H1 (cell line): ENCODE data around the gene SPAG16. TPM values are rescaled to one million over a fixed set of nuclear protein-coding genes. Genes with fewer than 3 reads are reported as not detected.

Experiments used
- CTCF ChIP-seq, 3 experiments: IDR thresholded peaks; 1 replicate in 2 of 3; 2 replicates in 1 of 3; pipeline versions ENCODE4 v1.5.1 to v1.6.1; 2011; ENCODE audit warnings: low read length in 3 of 3, mild to moderate bottlenecking in 3 of 3, inconsistent platforms in 2 of 3, low read depth in 1 of 3, moderate library complexity in 1 of 3; ENCODE audit not compliant: insufficient read depth in 1 of 3; ENCODE audit errors: control extremely low read depth in 1 of 3
- GABPA ChIP-seq: IDR thresholded peaks from 2 replicates; pipeline ENCODE4 v1.6.1; 2011; ENCODE audit warnings: mild to moderate bottlenecking, low read length, moderate library complexity, borderline replicate concordance; ENCODE audit not compliant: insufficient read depth
- KDM1A ChIP-seq: fragments of 200-600, 300-600 bp; sonication (generic); IDR thresholded peaks from 2 replicates; pipeline ENCODE4 v1.7.1; 2016; ENCODE audit warnings: mild to moderate bottlenecking, low read length, borderline replicate concordance
- POU5F1 ChIP-seq: IDR thresholded peaks from 2 replicates; pipeline ENCODE4 v1.6.1; 2011; ENCODE audit warnings: low read depth, mild to moderate bottlenecking, low read length, moderate library complexity
- RXRA ChIP-seq: IDR thresholded peaks from 2 replicates; pipeline ENCODE4 v1.6.1; 2011; ENCODE audit warnings: low read depth, mild to moderate bottlenecking, low read length, moderate library complexity; ENCODE audit not compliant: insufficient read depth
- SP2 ChIP-seq: IDR thresholded peaks from 2 replicates; pipeline ENCODE4 v1.6.1; 2012; ENCODE audit warnings: mild to moderate bottlenecking, low read length, inconsistent platforms
- YY1 ChIP-seq: IDR thresholded peaks from 2 replicates; pipeline ENCODE4 v1.6.1; 2011; ENCODE audit warnings: low read depth, mild to moderate bottlenecking, low read length
- ZNF274 ChIP-seq: IDR thresholded peaks from 2 replicates; pipeline ENCODE4 v1.7.0; 2012; ENCODE audit warnings: low read length, borderline replicate concordance; ENCODE audit errors: extremely low read depth
- polyA plus RNA-seq, 7 experiments: library from polyadenylated mRNA; depleted of rRNA in 3 of 7; stranded (reverse) in 5 of 7; unstranded in 2 of 7; fragments of >200 nt in 5 of 7; fragments of 200-250 nt in 2 of 7; gene quantifications; 1 replicate in 5 of 7; 2 replicates in 1 of 7; 4 replicates in 1 of 7; pipeline versions ENCODE4 v1.2.1 to v1.2.3, GENCODE V29; 2011 to 2013; ENCODE audit warnings: missing spikeins in 2 of 7, mixed read lengths in 2 of 7
- total RNA-seq: library from RNA; stranded (reverse); fragmentation: NEBNext Ultra II Directional; extraction: Animal tissue kit (Norgen Biotek cat#: 25700); gene quantifications from 2 replicates; pipeline ENCODE4 v1.2.1, GENCODE V29; 2021

The SPAG16 gene
- total and polyA plus RNA-seq, 2 of the 8 experiments (the other 6 are each of a cell fraction or from before 2014, with no cell fraction given): 6.0 to 14.9 TPM

DNA sequence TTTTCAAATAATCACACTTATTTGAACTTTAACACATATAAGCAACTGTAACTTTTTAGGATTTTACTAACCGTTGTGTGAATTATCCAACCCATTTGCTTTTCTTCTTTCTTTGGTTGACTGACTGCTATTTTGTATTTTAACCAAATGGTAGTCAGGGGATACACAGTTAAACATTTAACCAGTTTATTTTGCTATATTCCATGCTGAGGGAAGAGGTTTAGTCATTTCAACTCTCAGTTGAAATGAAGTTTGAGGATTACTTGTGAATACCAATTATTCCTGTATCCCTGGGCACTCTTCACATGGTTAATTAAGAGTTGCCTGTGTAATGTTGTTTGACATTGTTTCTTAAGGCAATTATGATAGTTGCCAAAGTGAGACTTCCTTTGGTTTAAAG lies 1.9 kb downstream of the SPAG16 start (continued):
- TF ChIP-seq CTCF (IDR thresholded peaks at IDR 0.05; ENCODE audit: control extremely low read depth in 1 of 3, insufficient read depth in 1 of 3, low read depth in 1 of 3, low read length in 3 of 3): no peak
- no peak for TF ChIP-seq YY1
- no peak for TF ChIP-seq KDM1A
- TF ChIP-seq SP2: no peak
- no peak for TF ChIP-seq RXRA
- no peak for TF ChIP-seq POU5F1
- TF ChIP-seq GABPA: no peak
- no peak for TF ChIP-seq ZNF274
